ENCODE data around the gene RRP36.

DNA sequence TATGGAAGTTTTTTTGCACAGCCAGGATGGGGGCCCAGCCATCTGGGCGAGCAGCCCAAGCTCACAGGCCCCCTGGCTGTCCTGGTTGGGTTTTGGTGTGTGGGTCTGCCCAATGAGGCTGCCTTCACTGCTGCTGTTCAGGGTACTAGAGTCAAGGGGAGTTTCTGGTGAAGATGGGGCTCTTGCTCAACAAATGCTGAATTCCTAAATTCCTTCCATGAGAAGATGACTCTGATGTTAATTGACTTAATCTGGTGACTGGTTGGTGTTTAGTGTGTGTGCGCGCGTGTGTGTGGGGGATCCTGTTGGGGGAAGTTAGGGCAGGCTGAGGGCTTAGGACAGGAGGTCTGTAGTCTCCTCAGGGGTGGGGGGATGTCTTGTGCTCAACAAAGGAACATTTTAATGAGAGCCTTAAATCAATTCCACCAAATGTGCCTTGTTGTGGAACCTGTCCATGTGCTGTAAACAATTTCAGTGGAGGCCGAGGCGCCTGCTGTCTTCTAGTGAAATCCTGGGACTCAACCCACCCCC is 56.6 kb downstream of the RRP36 start:
- TF ChIP-seq, protein P1, sequence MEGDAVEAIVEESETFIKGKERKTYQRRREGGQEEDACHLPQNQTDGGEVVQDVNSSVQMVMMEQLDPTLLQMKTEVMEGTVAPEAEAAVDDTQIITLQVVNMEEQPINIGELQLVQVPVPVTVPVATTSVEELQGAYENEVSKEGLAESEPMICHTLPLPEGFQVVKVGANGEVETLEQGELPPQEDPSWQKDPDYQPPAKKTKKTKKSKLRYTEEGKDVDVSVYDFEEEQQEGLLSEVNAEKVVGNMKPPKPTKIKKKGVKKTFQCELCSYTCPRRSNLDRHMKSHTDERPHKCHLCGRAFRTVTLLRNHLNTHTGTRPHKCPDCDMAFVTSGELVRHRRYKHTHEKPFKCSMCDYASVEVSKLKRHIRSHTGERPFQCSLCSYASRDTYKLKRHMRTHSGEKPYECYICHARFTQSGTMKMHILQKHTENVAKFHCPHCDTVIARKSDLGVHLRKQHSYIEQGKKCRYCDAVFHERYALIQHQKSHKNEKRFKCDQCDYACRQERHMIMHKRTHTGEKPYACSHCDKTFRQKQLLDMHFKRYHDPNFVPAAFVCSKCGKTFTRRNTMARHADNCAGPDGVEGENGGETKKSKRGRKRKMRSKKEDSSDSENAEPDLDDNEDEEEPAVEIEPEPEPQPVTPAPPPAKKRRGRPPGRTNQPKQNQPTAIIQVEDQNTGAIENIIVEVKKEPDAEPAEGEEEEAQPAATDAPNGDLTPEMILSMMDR (conservative IDR thresholded peaks at IDR 0.05; ENCODE audit: low read length) = no peak
- no peak for TF ChIP-seq EZH2phosphoT487 (IDR thresholded peaks at IDR 0.05; ENCODE audit: borderline replicate concordance)

All from Loucy (cell line).